H1 (cell line): ENCODE measurements around the gene ATG5. TPM values are rescaled to one million over a fixed set of nuclear protein-coding genes. Genes with fewer than 3 reads are reported as not detected.

Source experiments
- CTCF ChIA-PET: fragments of 300-600 bp; sonication (Branson Sonifier 250); formaldehyde crosslinking; loops from one replicate; lab custom pipeline; 2021; ENCODE audit not compliant: partially characterized antibody; lab: Charles Lee
- POLR2A ChIA-PET: fragments of 300-600 bp; sonication (Branson Sonifier 250); formaldehyde crosslinking; loops from one replicate; lab custom pipeline; 2021; ENCODE audit warnings: inconsistent platforms; ENCODE audit not compliant: partially characterized antibody; lab: Charles Lee
- DNase-seq, 2 experiments: peaks; one replicate each; pipeline versions ENCODE4 v3.0.0 to v3.0.0-alpha.2; 2010 to 2022; ENCODE audit warnings: low spot score in 2 of 2, low read depth in 1 of 2, mixed read lengths in 1 of 2
- FAIRE-seq: peaks from 2 replicates; lab custom pipeline; 2011; peaks lifted over from hg19 to GRCh38; lab: Jason Lieb, UNC
- H2AFZ ChIP-seq: 2 replicates; pipeline ENCODE4 v1.8.1; 2012; ENCODE audit warnings: low read length, inconsistent platforms
- H2AK5ac ChIP-seq: 2 replicates; pipeline ENCODE4 v1.6.1; 2013; ENCODE audit warnings: low read depth, low read length
- H2BK120ac ChIP-seq: replicated peaks from 2 replicates; pipeline ENCODE3; 2013; ENCODE audit warnings: low read depth, low read length, inconsistent platforms
- H2BK12ac ChIP-seq: 2 replicates; pipeline ENCODE4 v1.6.1; 2013; ENCODE audit warnings: low read depth, low read length
- H2BK15ac ChIP-seq: 2 replicates; pipeline ENCODE4 v1.6.1; 2013; ENCODE audit warnings: low read length
- H2BK20ac ChIP-seq: 2 replicates; pipeline ENCODE4 v1.6.1; 2013; ENCODE audit warnings: low read length
- H2BK5ac ChIP-seq: 2 replicates; pipeline ENCODE4 v1.6.1; 2013; ENCODE audit warnings: low read depth, low read length
- H3K14ac ChIP-seq: 2 replicates; pipeline ENCODE4 v1.6.1; 2013; ENCODE audit warnings: inconsistent platforms; ENCODE audit not compliant: insufficient read length
- H3K18ac ChIP-seq: 2 replicates; pipeline ENCODE4 v1.6.1; 2013; ENCODE audit warnings: low read length; ENCODE audit errors: extremely low read depth
- H3K23ac ChIP-seq: 2 replicates; pipeline ENCODE4 v1.6.1; 2013; ENCODE audit warnings: inconsistent platforms; ENCODE audit not compliant: insufficient read length
- H3K23me2 ChIP-seq: 2 replicates; pipeline ENCODE4 v1.6.1; 2013; ENCODE audit warnings: low read depth, low read length
- H3K27ac ChIP-seq: 2 replicates; pipeline ENCODE4 v1.6.1; 2011; ENCODE audit warnings: low read depth, low read length, inconsistent platforms
- H3K27me3 ChIP-seq, 4 experiments: replicated peaks in 1 of 4; 1 replicate in 1 of 4; 2 replicates in 3 of 4; pipeline versions ENCODE4 v1.6.1 to v1.8.1; 2011 to 2013; ENCODE audit warnings: low read length in 3 of 4, mild to moderate bottlenecking in 3 of 4, inconsistent platforms in 2 of 4, mixed read lengths in 2 of 4, moderate library complexity in 1 of 4; ENCODE audit not compliant: control insufficient read depth in 3 of 4, insufficient read depth in 3 of 4; ENCODE audit errors: extremely low read depth in 1 of 4
- H3K36me3 ChIP-seq, 4 experiments: 2 replicates each; pipeline versions ENCODE4 v1.6.1 to v1.8.1; 2011 to 2013; ENCODE audit warnings: mild to moderate bottlenecking in 4 of 4, low read length in 3 of 4, moderate library complexity in 2 of 4, control low read depth in 1 of 4, inconsistent platforms in 1 of 4; ENCODE audit not compliant: insufficient read depth in 4 of 4, control insufficient read depth in 2 of 4
- H3K4ac ChIP-seq: replicated peaks from 2 replicates; pipeline ENCODE3; 2013; ENCODE audit warnings: low read length, low read depth, mixed read lengths, inconsistent platforms; ENCODE audit not compliant: insufficient read length
- H3K4me1 ChIP-seq, 4 experiments: replicated peaks in 1 of 4; 1 replicate in 1 of 4; 2 replicates in 3 of 4; pipeline versions ENCODE4 v1.6.1 to v1.8.1; 2011 to 2013; ENCODE audit warnings: low read length in 3 of 4, inconsistent platforms in 2 of 4, mixed read lengths in 1 of 4; ENCODE audit not compliant: insufficient read depth in 4 of 4, control insufficient read depth in 3 of 4
- H3K4me2 ChIP-seq, 2 experiments: 2 replicates each; pipeline versions ENCODE4 v1.6.1 to v1.8.1; 2011 to 2013; ENCODE audit warnings: low read depth in 2 of 2, low read length in 2 of 2, control low read depth in 1 of 2, inconsistent platforms in 1 of 2, mild to moderate bottlenecking in 1 of 2; ENCODE audit not compliant: insufficient read depth in 1 of 2
- H3K4me3 ChIP-seq, 4 experiments: fragments of 200-600, 300-600 bp in 1 of 4; sonication (generic), shearing (Covaris generic), sonication (Bioruptor Twin) in 1 of 4; 2 replicates each; pipeline versions ENCODE4 v1.5.1 to v1.8.1; 2011 to 2016; ENCODE audit warnings: low read length in 4 of 4, low read depth in 3 of 4, control low read depth in 2 of 4, inconsistent platforms in 2 of 4, mild to moderate bottlenecking in 2 of 4, mixed read lengths in 1 of 4, moderate library complexity in 1 of 4; ENCODE audit not compliant: insufficient read depth in 2 of 4; ENCODE audit errors: extremely low read depth in 1 of 4
- H3K56ac ChIP-seq: replicated peaks from 2 replicates; pipeline ENCODE3; 2013; ENCODE audit warnings: low read depth, mild to moderate bottlenecking, mixed read lengths, low read length, inconsistent platforms; ENCODE audit not compliant: insufficient read length
- H3K79me1 ChIP-seq: 2 replicates; pipeline ENCODE4 v1.6.1; 2013; ENCODE audit warnings: low read depth, low read length, control low read depth
- H3K79me2 ChIP-seq, 2 experiments: 2 replicates each; pipeline versions ENCODE4 v1.6.1 to v1.8.1; 2012 to 2013; ENCODE audit warnings: low read length in 2 of 2, mild to moderate bottlenecking in 2 of 2, inconsistent platforms in 1 of 2; ENCODE audit not compliant: insufficient read depth in 2 of 2, control insufficient read depth in 1 of 2
- H3K9ac ChIP-seq, 4 experiments: replicated peaks in 1 of 4; 1 replicate in 1 of 4; 2 replicates in 3 of 4; pipeline versions ENCODE4 v1.6.1 to v1.8.1; 2011 to 2013; ENCODE audit warnings: low read depth in 3 of 4, low read length in 3 of 4, control low read depth in 2 of 4, mild to moderate bottlenecking in 2 of 4, moderate library complexity in 2 of 4, inconsistent platforms in 1 of 4; ENCODE audit errors: extremely low read depth in 1 of 4
- H3K9me3 ChIP-seq, 2 experiments: 2 replicates each; pipeline versions ENCODE4 v1.6.1 to v1.8.1; 2012 to 2013; ENCODE audit warnings: mild to moderate bottlenecking in 2 of 2, moderate library complexity in 2 of 2, control low read depth in 1 of 2, inconsistent platforms in 1 of 2, low read depth in 1 of 2, low read length in 1 of 2, mixed read lengths in 1 of 2; ENCODE audit not compliant: insufficient read depth in 2 of 2
- H4K20me1 ChIP-seq, 2 experiments: replicated peaks in 1 of 2; 2 replicates each; pipeline versions ENCODE3 to v1.8.1; 2011 to 2013; ENCODE audit warnings: inconsistent platforms in 2 of 2, low read length in 2 of 2, mild to moderate bottlenecking in 1 of 2; ENCODE audit not compliant: insufficient read depth in 2 of 2, control insufficient read depth in 1 of 2
- H4K5ac ChIP-seq: 2 replicates; pipeline ENCODE4 v1.6.1; 2013; ENCODE audit warnings: low read length, low read depth, mixed read lengths, inconsistent platforms; ENCODE audit not compliant: insufficient read length
- H4K8ac ChIP-seq: 2 replicates; pipeline ENCODE4 v1.8.0; 2013; ENCODE audit warnings: mild to moderate bottlenecking, moderate library complexity, low read length, inconsistent platforms; ENCODE audit not compliant: insufficient read depth; ENCODE audit errors: extremely low read depth
- H4K91ac ChIP-seq: replicated peaks from 2 replicates; pipeline ENCODE3; 2013; ENCODE audit warnings: low read length, mixed read lengths, inconsistent platforms; ENCODE audit not compliant: insufficient read length
- CEBPB ChIP-seq: IDR thresholded peaks from 2 replicates; pipeline ENCODE4 v1.6.1; 2012; ENCODE audit warnings: low read depth, low read length
- CHD2 ChIP-seq: IDR thresholded peaks from 2 replicates; pipeline ENCODE4 v1.6.1; 2012; ENCODE audit warnings: low read length, improper control_type of control experiment
- CREB1 ChIP-seq: IDR thresholded peaks from 2 replicates; pipeline ENCODE4 v1.6.1; 2012; ENCODE audit warnings: inconsistent platforms
- SAP30 ChIP-seq: fragments of 300-600 bp; sonication (generic); IDR thresholded peaks from 2 replicates; pipeline ENCODE4 v1.7.1; 2012; ENCODE audit warnings: low read length, moderate library complexity, mild to moderate bottlenecking, inconsistent platforms; ENCODE audit not compliant: insufficient read depth, insufficient replicate concordance
- TCF12 ChIP-seq: IDR thresholded peaks from 2 replicates; pipeline ENCODE4 v1.6.1; 2011; ENCODE audit warnings: low read depth, mild to moderate bottlenecking, low read length
- YY1 ChIP-seq: IDR thresholded peaks from 2 replicates; pipeline ENCODE4 v1.6.1; 2011; ENCODE audit warnings: low read depth, mild to moderate bottlenecking, low read length
- polyA plus RNA-seq, 7 experiments: library from polyadenylated mRNA; depleted of rRNA in 3 of 7; stranded (reverse) in 5 of 7; unstranded in 2 of 7; fragments of >200 nt in 5 of 7; fragments of 200-250 nt in 2 of 7; gene quantifications; 1 replicate in 5 of 7; 2 replicates in 1 of 7; 4 replicates in 1 of 7; pipeline versions ENCODE4 v1.2.1 to v1.2.3, GENCODE V29; 2011 to 2013; ENCODE audit warnings: missing spikeins in 2 of 7, mixed read lengths in 2 of 7
- total RNA-seq: library from RNA; stranded (reverse); fragmentation: NEBNext Ultra II Directional; extraction: Animal tissue kit (Norgen Biotek cat#: 25700); gene quantifications from 2 replicates; pipeline ENCODE4 v1.2.1, GENCODE V29; 2021

The ATG5 gene
- total and polyA plus RNA-seq, 2 of the 8 experiments (the other 6 are each of a cell fraction or from before 2014, with no cell fraction given) = 18.2 to 39.0 TPM

DNA sequence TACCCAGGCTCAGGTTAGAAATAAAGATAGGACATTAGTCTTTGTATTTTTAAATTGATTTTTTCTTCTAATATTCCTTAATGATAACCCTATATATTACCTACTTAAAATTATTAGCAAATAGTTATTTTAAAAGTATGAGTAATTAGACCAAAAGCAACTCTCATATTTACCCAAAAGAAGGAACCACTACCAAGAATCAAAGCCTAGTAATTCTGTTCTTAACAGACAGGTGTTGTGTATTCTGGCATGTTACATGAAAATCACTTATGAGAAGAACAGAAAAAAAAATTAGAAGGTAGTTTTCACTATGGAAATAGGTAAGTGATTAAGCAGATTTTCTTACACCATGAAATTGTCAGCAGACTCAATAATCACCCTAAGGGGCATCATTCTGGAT is 105.1 kb downstream of the ATG5 start:
- Histone ChIP-seq H3K9ac (no peak overlapping the region), H3K23me2 (no peaks in the 10 kb centered on the region), H3K27ac (no peak overlapping the region), H3K4me3 (no peak overlapping the region), H3K4ac (no peak overlapping the region), H3K9me3 (no peaks in the 10 kb centered on the region), H3K18ac (no peak overlapping the region), H3K79me2 (peaks cover 0 to 12% of the 10 kb centered on the region in 2 experiments; a peak in 2 of 4 replicates), H4K5ac (no peak overlapping the region), H3K56ac (no peak overlapping the region), H4K91ac (no peak overlapping the region), H2BK15ac (no peak overlapping the region), H3K4me1 (no peaks in the 10 kb centered on the region), H3K23ac (no peak overlapping the region), H3K4me2 (no peak overlapping the region), H2AFZ (no peak overlapping the region), H2BK12ac (no peak overlapping the region), H3K36me3 (no peaks in the 10 kb centered on the region), H3K79me1 (no peaks in the 10 kb centered on the region), H3K14ac (no peak overlapping the region), H2BK20ac (no peak overlapping the region), H2BK5ac (no peak overlapping the region), H4K20me1 (no peaks in the 10 kb centered on the region), H2AK5ac (no peak overlapping the region), H3K27me3 (no peaks in the 10 kb centered on the region), H4K8ac (no peak overlapping the region), H2BK120ac (no peak overlapping the region)
- FAIRE-seq (no peak), DNase-seq (no peak)
- CTCF ChIA-PET = interaction anchor here (1.0 to 1.1 kb wide), 3 partner anchors 42 to 131 kb away, joined by 3 to 4 read pairs (median 4); no protein-coding TSS in a partner anchor
- POLR2A ChIA-PET = no interaction called here
- TF ChIP-seq YY1 (no peak), TCF12 (no peak), CHD2 (no peak), CEBPB (no peak), SAP30 (no peak), CREB1 (no peak)
